ENCODE data around the gene PLXNA2.

PLXNA2 gene

GRCh38 chr1:208291129-208291528, 46.9 kb upstream of the PLXNA2 start:
- no peak for DNase-seq
- H3K79me2 ChIP-seq (ENCODE audit: insufficient read depth, low read length), result no peaks in the 10 kb centered on the region
- H2AFZ ChIP-seq (ENCODE audit: low read depth, low read length), result no peak overlapping the region
- H3K4me2 ChIP-seq (ENCODE audit: insufficient read depth, low read length), result no peak overlapping the region
- H3K27ac ChIP-seq (ENCODE audit: low read length), result no peak overlapping the region
- no peak for ATAC-seq (ENCODE audit: insufficient read depth, low read depth)
- H3K4me1 ChIP-seq (ENCODE audit: insufficient read depth, low read length), result no peaks in the 10 kb centered on the region
- TF ChIP-seq CTCF (IDR thresholded peaks at IDR 0.05; ENCODE audit: borderline replicate concordance, extremely low read depth, low read length, poor library complexity, severe bottlenecking), result no peak
- no peak for TF ChIP-seq EZH2 (IDR thresholded peaks at IDR 0.05; ENCODE audit: borderline replicate concordance, low read depth, low read length, severe bottlenecking)
- H3K9ac ChIP-seq (ENCODE audit: low read depth, low read length), result no peak overlapping the region
- H4K20me1 ChIP-seq (ENCODE audit: insufficient read depth, low read length), result no peaks in the 10 kb centered on the region
- H3K4me3 ChIP-seq (ENCODE audit: low read depth in 1 of 2, low read length in 2 of 2), result no peak overlapping the region
- H3K27me3 ChIP-seq (ENCODE audit: insufficient read depth, low read length, poor library complexity), result peaks cover 17% of the 10 kb centered on the region
- H3K36me3 ChIP-seq (ENCODE audit: insufficient read depth, low read length), result no peaks in the 10 kb centered on the region
- no peaks in the 10 kb centered on the region for H3K9me3 ChIP-seq (ENCODE audit: insufficient read depth, low read length, severe bottlenecking)

GRCh38 chr1:208289716-208290115, 45.5 kb upstream of the PLXNA2 start:
- TF ChIP-seq EZH2 (IDR thresholded peaks at IDR 0.05; ENCODE audit: borderline replicate concordance, low read depth, low read length, severe bottlenecking) (no peak), CTCF (IDR thresholded peaks at IDR 0.05; ENCODE audit: borderline replicate concordance, extremely low read depth, low read length, poor library complexity, severe bottlenecking) (no peak)
- peaks cover 17% of the 10 kb centered on the region for H3K27me3 ChIP-seq (ENCODE audit: insufficient read depth, low read length, poor library complexity)
- ATAC-seq (ENCODE audit: insufficient read depth, low read depth), result no peak

GRCh38 chr1:208288495-208288894, 44.3 kb upstream of the PLXNA2 start:
- Histone ChIP-seq H3K79me2 (ENCODE audit: insufficient read depth, low read length) (no peaks in the 10 kb centered on the region), H3K27ac (ENCODE audit: low read length) (no peak overlapping the region), H3K27me3 (ENCODE audit: insufficient read depth, low read length, poor library complexity) (peaks cover 11% of the 10 kb centered on the region)

More at GRCh38 chr1:208289716-208290115, 45.5 kb upstream of the PLXNA2 start:
- H3K4me2 ChIP-seq (ENCODE audit: insufficient read depth, low read length), result no peak overlapping the region
- H4K20me1 ChIP-seq (ENCODE audit: insufficient read depth, low read length), result no peaks in the 10 kb centered on the region
- H3K9ac ChIP-seq (ENCODE audit: low read depth, low read length), result no peak overlapping the region
- no peak overlapping the region for H3K4me3 ChIP-seq (ENCODE audit: low read depth in 1 of 2, low read length in 2 of 2)
- H2AFZ ChIP-seq (ENCODE audit: low read depth, low read length), result no peak overlapping the region
- no peaks in the 10 kb centered on the region for H3K4me1 ChIP-seq (ENCODE audit: insufficient read depth, low read length)
- no peaks in the 10 kb centered on the region for H3K9me3 ChIP-seq (ENCODE audit: insufficient read depth, low read length, severe bottlenecking)
- DNase-seq, result no peak
- H3K36me3 ChIP-seq (ENCODE audit: insufficient read depth, low read length), result no peaks in the 10 kb centered on the region
- H3K79me2 ChIP-seq (ENCODE audit: insufficient read depth, low read length), result no peaks in the 10 kb centered on the region
- H3K27ac ChIP-seq (ENCODE audit: low read length), result no peak overlapping the region

More at GRCh38 chr1:208288495-208288894, 44.3 kb upstream of the PLXNA2 start:
- no peak for TF ChIP-seq EZH2 (IDR thresholded peaks at IDR 0.05; ENCODE audit: borderline replicate concordance, low read depth, low read length, severe bottlenecking)
- TF ChIP-seq CTCF (IDR thresholded peaks at IDR 0.05; ENCODE audit: borderline replicate concordance, extremely low read depth, low read length, poor library complexity, severe bottlenecking), result no peak
- Histone ChIP-seq H3K9me3 (ENCODE audit: insufficient read depth, low read length, severe bottlenecking) (no peaks in the 10 kb centered on the region), H3K4me1 (ENCODE audit: insufficient read depth, low read length) (no peaks in the 10 kb centered on the region), H3K36me3 (ENCODE audit: insufficient read depth, low read length) (no peaks in the 10 kb centered on the region), H3K9ac (ENCODE audit: low read depth, low read length) (no peak overlapping the region), H2AFZ (ENCODE audit: low read depth, low read length) (no peak overlapping the region), H3K4me2 (ENCODE audit: insufficient read depth, low read length) (no peak overlapping the region), H3K4me3 (ENCODE audit: low read depth in 1 of 2, low read length in 2 of 2) (no peak overlapping the region), H4K20me1 (ENCODE audit: insufficient read depth, low read length) (no peaks in the 10 kb centered on the region)
- DNase-seq (no peak), ATAC-seq (ENCODE audit: insufficient read depth, low read depth) (no peak)
